Neural progenitor cell (in vitro differentiated cells): ENCODE results near the gene UQCC3. TPM values are rescaled to one million over a fixed set of nuclear protein-coding genes. Genes with fewer than 3 reads are reported as not detected.

Experiments used
- DNase-seq: peaks from one replicate; pipeline ENCODE4 v3.0.0-alpha.2; 2016; ENCODE audit warnings: low spot score
- H2AFZ ChIP-seq: fragments of 200-600 bp; sonication (generic); replicated peaks from 2 replicates; pipeline ENCODE4 v1.6.1; 2016; ENCODE audit warnings: antibody characterized with exemption
- H3F3A ChIP-seq: fragments of 200-600 bp; sonication (generic); 2 replicates; pipeline ENCODE4 v1.6.1; 2016; ENCODE audit warnings: antibody characterized with exemption, low read depth
- H3K27ac ChIP-seq: fragments of 200-600 bp; sonication (generic); 2 replicates; pipeline ENCODE4 v1.5.1; 2016; ENCODE audit warnings: mild to moderate bottlenecking
- H3K27me3 ChIP-seq: fragments of 200-600 bp; sonication (generic); 2 replicates; pipeline ENCODE4 v1.6.1; 2016; ENCODE audit warnings: mild to moderate bottlenecking, moderate library complexity
- H3K36me3 ChIP-seq: fragments of 200-600 bp; sonication (generic); 2 replicates; pipeline ENCODE4 v1.5.1; 2016
- H3K4me1 ChIP-seq: fragments of 200-600 bp; sonication (generic); 2 replicates; pipeline ENCODE4 v1.6.1; 2016; ENCODE audit warnings: mixed run types
- H3K4me2 ChIP-seq: fragments of 200-600 bp; sonication (generic); 2 replicates; pipeline ENCODE4 v1.6.1; 2016
- H3K4me3 ChIP-seq: fragments of 200-600 bp; sonication (generic); 2 replicates; pipeline ENCODE4 v1.5.1; 2016
- H3K79me2 ChIP-seq: fragments of 200-600 bp; sonication (generic); 2 replicates; pipeline ENCODE4 v1.6.1; 2016; ENCODE audit warnings: low read depth
- H3K9ac ChIP-seq: fragments of 200-600 bp; sonication (generic); 2 replicates; pipeline ENCODE4 v1.6.1; 2016
- H3K9me3 ChIP-seq: fragments of 200-600 bp; sonication (generic); 2 replicates; pipeline ENCODE4 v1.5.1; 2016; ENCODE audit warnings: low read depth
- H4K20me1 ChIP-seq: fragments of 200-600 bp; sonication (generic); 2 replicates; pipeline ENCODE4 v1.6.1; 2016; ENCODE audit warnings: low read depth
- H3K27ac Mint-ChIP-seq: 3 replicates; pipeline ENCODE4 v1.8.0; 2021; ENCODE audit warnings: mixed read lengths
- H3K27me3 Mint-ChIP-seq: 2 replicates; pipeline ENCODE4 v1.8.0; 2022; ENCODE audit warnings: low read depth, mild to moderate bottlenecking, inconsistent platforms, moderate library complexity, mixed read lengths; ENCODE audit not compliant: insufficient read depth
- H3K36me3 Mint-ChIP-seq: 3 replicates; pipeline ENCODE4 v1.8.0; 2021; ENCODE audit warnings: mixed read lengths
- H3K4me1 Mint-ChIP-seq: 3 replicates; pipeline ENCODE4 v1.8.0; 2021; ENCODE audit warnings: mixed read lengths
- H3K4me3 Mint-ChIP-seq: 3 replicates; pipeline ENCODE4 v1.8.0; 2021; ENCODE audit warnings: mild to moderate bottlenecking, moderate library complexity, mixed read lengths
- H3K9me3 Mint-ChIP-seq: 3 replicates; pipeline ENCODE4 v1.8.0; 2020; ENCODE audit warnings: mixed read lengths
- CTCF ChIP-seq: fragments of 200-600 bp; sonication (generic); IDR thresholded peaks from 2 replicates; pipeline ENCODE4 v1.5.1; 2017; ENCODE audit warnings: antibody characterized with exemption, mild to moderate bottlenecking
- EZH2 ChIP-seq: fragments of 200-600 bp; sonication (generic); IDR thresholded peaks from 2 replicates; pipeline ENCODE4 v1.6.1; 2017; ENCODE audit warnings: antibody characterized with exemption, mild to moderate bottlenecking, moderate library complexity
- EZH2phosphoT487 ChIP-seq: fragments of 200-600 bp; sonication (generic); IDR thresholded peaks from 2 replicates; pipeline ENCODE4 v1.6.1; 2017; ENCODE audit warnings: antibody characterized with exemption
- total RNA-seq: library from RNA; depleted of rRNA; stranded (reverse); fragments of >200 nt; gene quantifications from 2 replicates; pipeline ENCODE4 v1.2.3, GENCODE V29; 2015; ENCODE audit warnings: low replicate concordance

Gene UQCC3
- total RNA-seq, 1 donor from 2014 or later, result 5.7 TPM

GRCh38 chr11:62666259-62666926 is 5.1 kb upstream of the UQCC3 start:
- peaks cover 14% of the 10 kb centered on the region for H3K4me1 ChIP-seq
- no peaks in the 10 kb centered on the region for H3K9me3 Mint-ChIP-seq
- H3K4me1 Mint-ChIP-seq, result peaks cover 33% of the 10 kb centered on the region
- H3F3A ChIP-seq, result peaks cover 75% of the 10 kb centered on the region
- no peak for DNase-seq
- H3K36me3 ChIP-seq, result no peaks in the 10 kb centered on the region
- no peaks in the 10 kb centered on the region for H3K27me3 ChIP-seq
- peak overlapping the region; percentile 99 for H3K4me3 Mint-ChIP-seq
- peak overlapping the region; percentile 33 for H3K27ac Mint-ChIP-seq
- H3K79me2 ChIP-seq, result peaks cover 59% of the 10 kb centered on the region
- H3K36me3 Mint-ChIP-seq, result peaks cover 11% of the 10 kb centered on the region
- peak overlapping the region; percentile 45 for H3K27ac ChIP-seq
- H3K4me2 ChIP-seq, result peak overlapping the region; percentile 88
- peak overlapping the region; percentile 77 for H3K9ac ChIP-seq
- peak overlapping the region; percentile 65 for H3K4me3 ChIP-seq
- peaks cover 5% of the 10 kb centered on the region for H3K27me3 Mint-ChIP-seq
- H3K9me3 ChIP-seq, result no peaks in the 10 kb centered on the region
- TF ChIP-seq CTCF (no peak), EZH2 (no peak), EZH2phosphoT487 (no peak)
- H2AFZ ChIP-seq, result no peak overlapping the region
- H4K20me1 ChIP-seq, result peaks cover 17% of the 10 kb centered on the region

GRCh38 chr11:62667460-62667859 is 4.0 kb upstream of the UQCC3 start:
- Mint-ChIP-seq H3K4me1 (peaks cover 34% of the 10 kb centered on the region), H3K27me3 (peaks cover 5% of the 10 kb centered on the region), H3K36me3 (peaks cover 10% of the 10 kb centered on the region), H3K9me3 (no peaks in the 10 kb centered on the region), H3K27ac (no peak overlapping the region), H3K4me3 (no peak overlapping the region)
- Histone ChIP-seq H3K9ac (no peak overlapping the region), H2AFZ (no peak overlapping the region), H3K4me2 (peak overlapping the region; percentile 88), H3K79me2 (peaks cover 67% of the 10 kb centered on the region), H4K20me1 (peaks cover 17% of the 10 kb centered on the region), H3K27ac (no peak overlapping the region), H3K36me3 (no peaks in the 10 kb centered on the region), H3K27me3 (no peaks in the 10 kb centered on the region), H3F3A (peaks cover 78% of the 10 kb centered on the region), H3K4me3 (peak overlapping the region; percentile 4), H3K9me3 (no peaks in the 10 kb centered on the region), H3K4me1 (peaks cover 14% of the 10 kb centered on the region)
- DNase-seq, result no peak
- TF ChIP-seq EZH2phosphoT487 (no peak), CTCF (no peak), EZH2 (no peak)

- H3K27me3 ChIP-seq, result no peaks in the 10 kb centered on the region
- H3K4me1 ChIP-seq, result peaks cover 14% of the 10 kb centered on the region
- peak overlapping the region; percentile 66 for H3K27ac ChIP-seq
- no peaks in the 10 kb centered on the region for H3K9me3 ChIP-seq
- no peak overlapping the region for H2AFZ ChIP-seq
- peaks cover 81% of the 10 kb centered on the region for H3F3A ChIP-seq
- Mint-ChIP-seq H3K27ac (peak overlapping the region; percentile 35), H3K36me3 (peaks cover 7% of the 10 kb centered on the region), H3K9me3 (no peaks in the 10 kb centered on the region), H3K27me3 (peaks cover 5% of the 10 kb centered on the region), H3K4me1 (peaks cover 37% of the 10 kb centered on the region), H3K4me3 (peak overlapping the region; percentile 100)
- no peaks in the 10 kb centered on the region for H3K36me3 ChIP-seq
- peak; percentile 34 for DNase-seq
- H4K20me1 ChIP-seq, result peaks cover 17% of the 10 kb centered on the region
- TF ChIP-seq EZH2phosphoT487 (no peak), CTCF (no peak), EZH2 (no peak)
- H3K4me2 ChIP-seq, result no peak overlapping the region
- H3K9ac ChIP-seq, result no peak overlapping the region
- peaks cover 58% of the 10 kb centered on the region for H3K79me2 ChIP-seq
- no peak overlapping the region for H3K4me3 ChIP-seq
Observed at GRCh38 chr11:62669420-62670161, 1.9 kb upstream of the UQCC3 start.
